GM12891 (cell line): ENCODE measurements around the gene ISYNA1.

ENCODE experiments used
- PAX5 ChIP-seq: IDR thresholded peaks from 2 replicates; pipeline ENCODE4 v1.6.1; 2011; ENCODE audit warnings: low read length, moderate library complexity, mild to moderate bottlenecking; ENCODE audit not compliant: insufficient read depth, severe bottlenecking
- POLR2AphosphoS5 ChIP-seq: IDR thresholded peaks from 2 replicates; pipeline ENCODE4 v1.6.1; 2011; ENCODE audit warnings: low read depth, low read length, control low read depth
- TAF1 ChIP-seq: IDR thresholded peaks from 2 replicates; pipeline ENCODE4 v1.6.1; 2011; ENCODE audit warnings: low read depth, low read length, control low read depth

DNA sequence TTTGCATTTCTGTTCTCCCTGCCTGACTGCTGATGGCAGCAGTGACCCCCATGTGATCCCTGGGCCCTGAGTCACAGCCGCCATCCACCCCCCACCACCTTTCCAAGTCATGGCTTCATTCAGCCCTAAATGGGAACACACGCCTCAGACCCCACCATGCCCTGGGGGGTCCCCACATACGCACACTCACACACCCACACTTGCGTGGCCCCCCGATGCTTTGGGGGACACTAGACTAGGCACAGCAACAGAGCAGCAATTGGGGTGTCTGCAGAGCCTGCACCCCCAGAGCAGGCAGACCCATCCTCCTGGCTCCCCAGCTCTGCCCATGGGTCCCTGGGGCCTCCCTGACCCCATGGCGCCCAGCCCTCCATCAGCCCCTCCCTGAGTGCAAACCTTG is 5.5 kb upstream of the ISYNA1 start:
- TF ChIP-seq TAF1 = no peak
- TF ChIP-seq PAX5 = no peak
- TF ChIP-seq POLR2AphosphoS5 = no peak
